ENCODE measurements around the gene PRKG1. TPM values are rescaled to one million over a fixed set of nuclear protein-coding genes. Genes with fewer than 3 reads are reported as not detected.

PRKG1 gene
- total RNA-seq, 2 donors from 2014 or later = 1.3 to 2.7 TPM

GRCh38 chr10:51108406-51108805, 34.1 kb downstream of the PRKG1 start:
- no peaks in the 10 kb centered on the region for H3K36me3 ChIP-seq (ENCODE audit: control insufficient read depth, insufficient read depth, low read length)
- H3K27ac Mint-ChIP-seq = no peak overlapping the region
- H3K4me1 Mint-ChIP-seq = no peaks in the 10 kb centered on the region
- no peak overlapping the region for H3K4me3 ChIP-seq (ENCODE audit: low read length)
- no peaks in the 10 kb centered on the region for H3K36me3 Mint-ChIP-seq (ENCODE audit: low read depth)
- no peak overlapping the region for H3K9ac ChIP-seq (ENCODE audit: extremely low read depth, low read length, poor library complexity, severe bottlenecking)
- H3K9me3 ChIP-seq (ENCODE audit: control insufficient read depth, low read length) = no peaks in the 10 kb centered on the region
- H3K4me3 Mint-ChIP-seq = no peak overlapping the region
- no peaks in the 10 kb centered on the region for H3K4me1 ChIP-seq (ENCODE audit: control insufficient read depth, insufficient read depth, low read length)
- no peak for DNase-seq
- no peaks in the 10 kb centered on the region for H3K27me3 ChIP-seq (ENCODE audit: control insufficient read depth, insufficient read depth, low read length, poor library complexity, severe bottlenecking)
- H3K27ac ChIP-seq (ENCODE audit: low read depth, low read length) = no peak overlapping the region
- no peak for TF ChIP-seq CTCF (conservative IDR thresholded peaks at IDR 0.05)
- WGBS, 2 experiments (ENCODE audit: insufficient coverage in 1 of 2, insufficient read length in 1 of 2) = 94% methylated on average over 1 of the region's 1 CpG; no CpG with 5 or more reads in 1 of the 2 experiments
- no peaks in the 10 kb centered on the region for H3K9me3 Mint-ChIP-seq
- H3K27me3 Mint-ChIP-seq (ENCODE audit: insufficient read depth) = no peaks in the 10 kb centered on the region

GRCh38 chr10:51109801-51110533, 35.7 kb downstream of the PRKG1 start:
- H3K4me3 ChIP-seq (ENCODE audit: low read length) = no peak overlapping the region
- H3K4me1 ChIP-seq (ENCODE audit: control insufficient read depth, insufficient read depth, low read length) = no peaks in the 10 kb centered on the region
- 89% methylated on average over 4 of the region's 4 CpGs; no CpG with 5 or more reads in 1 of the 2 experiments for WGBS, 2 experiments (ENCODE audit: insufficient coverage in 1 of 2, insufficient read length in 1 of 2)
- Mint-ChIP-seq H3K36me3 (ENCODE audit: low read depth) (no peaks in the 10 kb centered on the region), H3K4me3 (no peak overlapping the region), H3K4me1 (no peaks in the 10 kb centered on the region), H3K27ac (no peak overlapping the region), H3K9me3 (no peaks in the 10 kb centered on the region), H3K27me3 (ENCODE audit: insufficient read depth) (no peaks in the 10 kb centered on the region)
- no peak for DNase-seq
- TF ChIP-seq CTCF (conservative IDR thresholded peaks at IDR 0.05) = no peak
- H3K9me3 ChIP-seq (ENCODE audit: control insufficient read depth, low read length) = no peaks in the 10 kb centered on the region
- H3K36me3 ChIP-seq (ENCODE audit: control insufficient read depth, insufficient read depth, low read length) = no peaks in the 10 kb centered on the region
- no peak overlapping the region for H3K9ac ChIP-seq (ENCODE audit: extremely low read depth, low read length, poor library complexity, severe bottlenecking)
- no peak overlapping the region for H3K27ac ChIP-seq (ENCODE audit: low read depth, low read length)
- H3K27me3 ChIP-seq (ENCODE audit: control insufficient read depth, insufficient read depth, low read length, poor library complexity, severe bottlenecking) = no peaks in the 10 kb centered on the region

- Mint-ChIP-seq H3K36me3 (ENCODE audit: low read depth) (no peaks in the 10 kb centered on the region), H3K4me1 (no peaks in the 10 kb centered on the region), H3K27me3 (ENCODE audit: insufficient read depth) (no peaks in the 10 kb centered on the region), H3K27ac (no peak overlapping the region), H3K9me3 (no peaks in the 10 kb centered on the region), H3K4me3 (no peak overlapping the region)
- DNase-seq = no peak
- WGBS, 2 experiments (ENCODE audit: insufficient coverage in 1 of 2, insufficient read length in 1 of 2) = 97% methylated on average over 2 of the region's 4 CpGs; no CpG with 5 or more reads in 1 of the 2 experiments
- TF ChIP-seq CTCF (conservative IDR thresholded peaks at IDR 0.05) = no peak
- Histone ChIP-seq H3K27me3 (ENCODE audit: control insufficient read depth, insufficient read depth, low read length, poor library complexity, severe bottlenecking) (no peaks in the 10 kb centered on the region), H3K9me3 (ENCODE audit: control insufficient read depth, low read length) (no peaks in the 10 kb centered on the region), H3K27ac (ENCODE audit: low read depth, low read length) (no peak overlapping the region), H3K4me1 (ENCODE audit: control insufficient read depth, insufficient read depth, low read length) (no peaks in the 10 kb centered on the region), H3K9ac (ENCODE audit: extremely low read depth, low read length, poor library complexity, severe bottlenecking) (no peak overlapping the region), H3K4me3 (ENCODE audit: low read length) (no peak overlapping the region), H3K36me3 (ENCODE audit: control insufficient read depth, insufficient read depth, low read length) (no peaks in the 10 kb centered on the region)
These were observed 37.7 kb downstream of the PRKG1 start for GRCh38 chr10:51112013-51112412.
